GM23338 (cell line): Measurements from ENCODE around the gene NTN3. TPM values are rescaled to one million over a fixed set of nuclear protein-coding genes. Genes with fewer than 3 reads are reported as not detected.

Experiments used
- ATAC-seq: fragments of 200-7000 bp; cut with Tn5 transposase; 3 replicates; pipeline ENCODE4 v1.9.1; 2020
- DNase-seq: peaks from one replicate; pipeline ENCODE4 v3.0.0-alpha.2; 2015; ENCODE audit warnings: low spot score
- H2AFZ ChIP-seq: fragments of 200-600 bp; sonication (generic); 2 replicates; pipeline ENCODE4 v1.8.0; 2016; ENCODE audit warnings: antibody characterized with exemption, mild to moderate bottlenecking, moderate library complexity
- H3F3A ChIP-seq: fragments of 200-600 bp; sonication (generic); replicated peaks from 2 replicates; pipeline ENCODE4 v1.8.0; 2017; ENCODE audit warnings: antibody characterized with exemption, mixed run types, low read depth
- H3K27ac ChIP-seq: fragments of 200-600 bp; sonication (generic); 2 replicates; pipeline ENCODE4 v1.6.1; 2016; ENCODE audit warnings: low read depth
- H3K27me3 ChIP-seq: fragments of 200-600 bp; sonication (generic); 2 replicates; pipeline ENCODE4 v1.8.0; 2016; ENCODE audit warnings: mild to moderate bottlenecking, mixed run types, moderate library complexity; ENCODE audit not compliant: insufficient read depth
- H3K36me3 ChIP-seq: fragments of 200-600 bp; sonication (generic); 2 replicates; pipeline ENCODE4 v1.8.0; 2016; ENCODE audit warnings: mild to moderate bottlenecking; ENCODE audit not compliant: insufficient read depth
- H3K4me1 ChIP-seq: fragments of 200-600 bp; sonication (generic); 2 replicates; pipeline ENCODE4 v1.8.0; 2016; ENCODE audit warnings: mild to moderate bottlenecking, moderate library complexity; ENCODE audit not compliant: insufficient read depth
- H3K4me2 ChIP-seq: fragments of 200-600 bp; sonication (generic); 2 replicates; pipeline ENCODE4 v1.7.1; 2017; ENCODE audit warnings: mixed run types
- H3K4me3 ChIP-seq: fragments of 200-600 bp; sonication (generic); 2 replicates; pipeline ENCODE4 v1.6.1; 2016; ENCODE audit warnings: mixed run types
- H3K79me2 ChIP-seq: fragments of 200-600 bp; sonication (generic); replicated peaks from 2 replicates; pipeline ENCODE4 v1.8.0; 2017; ENCODE audit warnings: mild to moderate bottlenecking; ENCODE audit not compliant: insufficient read depth
- H3K9me2 ChIP-seq: fragments of 200-600 bp; sonication (generic); 2 replicates; pipeline ENCODE4 v1.8.0; 2017; ENCODE audit not compliant: insufficient read depth
- H4K20me1 ChIP-seq: fragments of 200-600 bp; sonication (generic); replicated peaks from 2 replicates; pipeline ENCODE4 v1.8.0; 2017; ENCODE audit warnings: mild to moderate bottlenecking; ENCODE audit not compliant: insufficient read depth
- H3K27ac Mint-ChIP-seq: 2 replicates; pipeline ENCODE4 v1.8.0; 2020; ENCODE audit warnings: inconsistent platforms, mild to moderate bottlenecking, moderate library complexity, mixed read lengths
- H3K27me3 Mint-ChIP-seq: 3 replicates; pipeline ENCODE4 v1.8.0; 2022; ENCODE audit warnings: low read depth, mild to moderate bottlenecking, moderate library complexity, mixed read lengths, inconsistent platforms; ENCODE audit not compliant: insufficient read depth, poor library complexity
- H3K36me3 Mint-ChIP-seq: 3 replicates; pipeline ENCODE4 v1.8.0; 2021; ENCODE audit warnings: low read depth, mild to moderate bottlenecking, inconsistent platforms, moderate library complexity, mixed read lengths
- H3K4me1 Mint-ChIP-seq: 3 replicates; pipeline ENCODE4 v1.8.0; 2020; ENCODE audit warnings: mild to moderate bottlenecking, inconsistent platforms, mixed read lengths
- H3K4me3 Mint-ChIP-seq: 3 replicates; pipeline ENCODE4 v1.8.0; 2021; ENCODE audit warnings: moderate library complexity, mild to moderate bottlenecking, inconsistent platforms, mixed read lengths
- H3K9me3 Mint-ChIP-seq: 3 replicates; pipeline ENCODE4 v1.8.0; 2020; ENCODE audit warnings: moderate library complexity, mild to moderate bottlenecking, inconsistent platforms, mixed read lengths
- EZH2 ChIP-seq: fragments of 200-600 bp; sonication (generic); IDR thresholded peaks from one replicate; pipeline ENCODE4 v1.8.0; 2017; ENCODE audit warnings: antibody characterized with exemption, mild to moderate bottlenecking, low read depth; ENCODE audit not compliant: unreplicated experiment
- EZH2phosphoT487 ChIP-seq: fragments of 200-600 bp; sonication (generic); IDR thresholded peaks from one replicate; pipeline ENCODE4 v1.8.1; 2018; ENCODE audit warnings: antibody characterized with exemption; ENCODE audit not compliant: unreplicated experiment
- JUNB ChIP-seq: IDR thresholded peaks from one replicate; pipeline ENCODE4 v1.6.1; 2016; ENCODE audit warnings: antibody characterized with exemption; ENCODE audit not compliant: unreplicated experiment
- NANOG ChIP-seq: IDR thresholded peaks from 2 replicates; pipeline ENCODE4 v1.6.1; 2016; ENCODE audit warnings: antibody characterized with exemption, borderline replicate concordance
- POLR2AphosphoS5 ChIP-seq: IDR thresholded peaks from 2 replicates; pipeline ENCODE4 v1.6.1; 2016; ENCODE audit warnings: antibody characterized with exemption, low read depth
- STAT1 ChIP-seq: IDR thresholded peaks from one replicate; pipeline ENCODE4 v1.6.1; 2016; ENCODE audit warnings: antibody characterized with exemption; ENCODE audit not compliant: unreplicated experiment
- ZNF114 ChIP-seq: fragments of 250-450 bp; sonication (Bioruptor Pico); IDR thresholded peaks from 2 replicates; pipeline ENCODE4 v1.5.0; 2020; ENCODE audit warnings: mild to moderate bottlenecking, moderate library complexity
- polyA plus RNA-seq: library from polyadenylated mRNA; unstranded; fragments of >200 nt; fragmentation: Nextera tagmentation; extraction: Ambion mirVana; gene quantifications from 2 replicates; pipeline ENCODE4 v1.2.1, GENCODE V29; 2016
- total RNA-seq: library from RNA; depleted of rRNA; stranded (reverse); fragments of >200 nt; shearing (Covaris generic); gene quantifications from 2 replicates; pipeline ENCODE4 v1.2.3, GENCODE V29; 2014
- TF ChIP-seq, protein P1 (sequence below): fragments of 250-450 bp; sonication (Bioruptor Pico); IDR thresholded peaks from 2 replicates; pipeline ENCODE4 v1.5.0; 2020; ENCODE audit warnings: mild to moderate bottlenecking, moderate library complexity
- TF ChIP-seq, protein P2 (sequence below): IDR thresholded peaks from 2 replicates; pipeline ENCODE4 v1.6.1; 2016; ENCODE audit warnings: antibody characterized with exemption
- TF ChIP-seq, protein P3 (sequence below), 2 experiments: fragments of 200-600 bp in 1 of 2; sonication (generic) in 1 of 2; conservative IDR thresholded peaks; 2 replicates each; pipeline versions ENCODE4 v1.5.1 to v1.6.1; 2016 to 2017; ENCODE audit warnings: antibody characterized with exemption in 2 of 2, low read depth in 2 of 2, mild to moderate bottlenecking in 2 of 2, moderate library complexity in 1 of 2

Gene NTN3
- total and polyA plus RNA-seq, 2 experiments from 2014 or later = 0.10 to 1.7 TPM

- no peak for ATAC-seq
- no peaks in the 10 kb centered on the region for H3K27me3 ChIP-seq
Observed at GRCh38 chr16:2493605-2494004, 22.5 kb downstream of the NTN3 start.

DNA sequence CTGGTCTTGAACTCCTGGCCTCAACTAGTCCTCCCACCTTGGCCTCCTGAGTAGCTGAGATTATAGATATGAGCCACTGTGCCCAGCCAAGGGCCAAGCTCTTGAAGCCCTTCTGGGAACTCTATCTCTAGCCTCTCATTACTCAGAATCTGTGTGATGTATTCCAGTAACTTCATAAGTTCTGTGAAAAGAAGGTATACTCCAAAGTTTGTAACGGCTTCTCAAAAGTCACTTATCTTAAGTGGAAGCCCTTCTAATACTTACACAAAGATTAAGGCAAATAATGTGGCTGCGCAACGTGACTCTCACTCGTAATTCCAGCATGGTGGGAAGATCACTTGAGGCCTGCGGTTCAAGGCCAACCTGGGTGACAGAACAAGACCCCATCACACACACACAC lies 23.5 kb downstream of the NTN3 start:
- no peak for DNase-seq
- Mint-ChIP-seq H3K36me3 (peaks cover 8% of the 10 kb centered on the region; the same call in 2 of the 3 replicates), H3K4me1 (no peaks in the 10 kb centered on the region), H3K4me3 (no peak overlapping the region), H3K27me3 (peaks cover 6% of the 10 kb centered on the region), H3K27ac (no peak overlapping the region), H3K9me3 (no peaks in the 10 kb centered on the region)
- Histone ChIP-seq H3K4me3 (no peak overlapping the region), H3K27me3 (no peaks in the 10 kb centered on the region), H3K4me2 (no peak overlapping the region), H3K4me1 (no peaks in the 10 kb centered on the region), H3K79me2 (no peaks in the 10 kb centered on the region), H3F3A (no peaks in the 10 kb centered on the region), H3K36me3 (no peaks in the 10 kb centered on the region), H3K27ac (no peak overlapping the region), H3K9me2 (no peaks in the 10 kb centered on the region), H4K20me1 (no peaks in the 10 kb centered on the region; the same call in 1 of the 2 replicates), H2AFZ (no peak overlapping the region)
- ATAC-seq = no peak
- TF ChIP-seq EZH2 = no peak
- no peak for TF ChIP-seq EZH2phosphoT487
- no peak for TF ChIP-seq NANOG
- no peak for TF ChIP-seq STAT1
- TF ChIP-seq, protein P1, sequence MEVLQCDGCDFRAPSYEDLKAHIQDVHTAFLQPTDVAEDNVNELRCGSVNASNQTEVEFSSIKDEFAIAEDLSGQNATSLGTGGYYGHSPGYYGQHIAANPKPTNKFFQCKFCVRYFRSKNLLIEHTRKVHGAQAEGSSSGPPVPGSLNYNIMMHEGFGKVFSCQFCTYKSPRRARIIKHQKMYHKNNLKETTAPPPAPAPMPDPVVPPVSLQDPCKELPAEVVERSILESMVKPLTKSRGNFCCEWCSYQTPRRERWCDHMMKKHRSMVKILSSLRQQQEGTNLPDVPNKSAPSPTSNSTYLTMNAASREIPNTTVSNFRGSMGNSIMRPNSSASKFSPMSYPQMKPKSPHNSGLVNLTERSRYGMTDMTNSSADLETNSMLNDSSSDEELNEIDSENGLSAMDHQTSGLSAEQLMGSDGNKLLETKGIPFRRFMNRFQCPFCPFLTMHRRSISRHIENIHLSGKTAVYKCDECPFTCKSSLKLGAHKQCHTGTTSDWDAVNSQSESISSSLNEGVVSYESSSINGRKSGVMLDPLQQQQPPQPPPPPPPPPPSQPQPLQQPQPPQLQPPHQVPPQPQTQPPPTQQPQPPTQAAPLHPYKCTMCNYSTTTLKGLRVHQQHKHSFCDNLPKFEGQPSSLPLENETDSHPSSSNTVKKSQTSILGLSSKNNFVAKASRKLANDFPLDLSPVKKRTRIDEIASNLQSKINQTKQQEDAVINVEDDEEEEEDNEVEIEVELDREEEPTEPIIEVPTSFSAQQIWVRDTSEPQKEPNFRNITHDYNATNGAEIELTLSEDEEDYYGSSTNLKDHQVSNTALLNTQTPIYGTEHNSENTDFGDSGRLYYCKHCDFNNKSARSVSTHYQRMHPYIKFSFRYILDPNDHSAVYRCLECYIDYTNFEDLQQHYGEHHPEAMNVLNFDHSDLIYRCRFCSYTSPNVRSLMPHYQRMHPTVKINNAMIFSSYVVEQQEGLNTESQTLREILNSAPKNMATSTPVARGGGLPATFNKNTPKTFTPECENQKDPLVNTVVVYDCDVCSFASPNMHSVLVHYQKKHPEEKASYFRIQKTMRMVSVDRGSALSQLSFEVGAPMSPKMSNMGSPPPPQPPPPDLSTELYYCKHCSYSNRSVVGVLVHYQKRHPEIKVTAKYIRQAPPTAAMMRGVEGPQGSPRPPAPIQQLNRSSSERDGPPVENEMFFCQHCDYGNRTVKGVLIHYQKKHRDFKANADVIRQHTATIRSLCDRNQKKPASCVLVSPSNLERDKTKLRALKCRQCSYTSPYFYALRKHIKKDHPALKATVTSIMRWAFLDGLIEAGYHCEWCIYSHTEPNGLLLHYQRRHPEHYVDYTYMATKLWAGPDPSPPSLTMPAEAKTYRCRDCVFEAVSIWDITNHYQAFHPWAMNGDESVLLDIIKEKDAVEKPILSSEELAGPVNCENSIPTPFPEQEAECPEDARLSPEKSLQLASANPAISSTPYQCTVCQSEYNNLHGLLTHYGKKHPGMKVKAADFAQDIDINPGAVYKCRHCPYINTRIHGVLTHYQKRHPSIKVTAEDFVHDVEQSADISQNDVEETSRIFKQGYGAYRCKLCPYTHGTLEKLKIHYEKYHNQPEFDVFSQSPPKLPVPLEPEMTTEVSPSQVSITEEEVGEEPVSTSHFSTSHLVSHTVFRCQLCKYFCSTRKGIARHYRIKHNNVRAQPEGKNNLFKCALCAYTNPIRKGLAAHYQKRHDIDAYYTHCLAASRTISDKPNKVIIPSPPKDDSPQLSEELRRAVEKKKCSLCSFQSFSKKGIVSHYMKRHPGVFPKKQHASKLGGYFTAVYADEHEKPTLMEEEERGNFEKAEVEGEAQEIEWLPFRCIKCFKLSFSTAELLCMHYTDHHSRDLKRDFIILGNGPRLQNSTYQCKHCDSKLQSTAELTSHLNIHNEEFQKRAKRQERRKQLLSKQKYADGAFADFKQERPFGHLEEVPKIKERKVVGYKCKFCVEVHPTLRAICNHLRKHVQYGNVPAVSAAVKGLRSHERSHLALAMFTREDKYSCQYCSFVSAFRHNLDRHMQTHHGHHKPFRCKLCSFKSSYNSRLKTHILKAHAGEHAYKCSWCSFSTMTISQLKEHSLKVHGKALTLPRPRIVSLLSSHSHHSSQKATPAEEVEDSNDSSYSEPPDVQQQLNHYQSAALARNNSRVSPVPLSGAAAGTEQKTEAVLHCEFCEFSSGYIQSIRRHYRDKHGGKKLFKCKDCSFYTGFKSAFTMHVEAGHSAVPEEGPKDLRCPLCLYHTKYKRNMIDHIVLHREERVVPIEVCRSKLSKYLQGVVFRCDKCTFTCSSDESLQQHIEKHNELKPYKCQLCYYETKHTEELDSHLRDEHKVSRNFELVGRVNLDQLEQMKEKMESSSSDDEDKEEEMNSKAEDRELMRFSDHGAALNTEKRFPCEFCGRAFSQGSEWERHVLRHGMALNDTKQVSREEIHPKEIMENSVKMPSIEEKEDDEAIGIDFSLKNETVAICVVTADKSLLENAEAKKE (CRISPR knock-in tag) = no peak
- TF ChIP-seq, protein P2, sequence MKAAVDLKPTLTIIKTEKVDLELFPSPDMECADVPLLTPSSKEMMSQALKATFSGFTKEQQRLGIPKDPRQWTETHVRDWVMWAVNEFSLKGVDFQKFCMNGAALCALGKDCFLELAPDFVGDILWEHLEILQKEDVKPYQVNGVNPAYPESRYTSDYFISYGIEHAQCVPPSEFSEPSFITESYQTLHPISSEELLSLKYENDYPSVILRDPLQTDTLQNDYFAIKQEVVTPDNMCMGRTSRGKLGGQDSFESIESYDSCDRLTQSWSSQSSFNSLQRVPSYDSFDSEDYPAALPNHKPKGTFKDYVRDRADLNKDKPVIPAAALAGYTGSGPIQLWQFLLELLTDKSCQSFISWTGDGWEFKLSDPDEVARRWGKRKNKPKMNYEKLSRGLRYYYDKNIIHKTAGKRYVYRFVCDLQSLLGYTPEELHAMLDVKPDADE = no peak
- no peak for TF ChIP-seq POLR2AphosphoS5
- no peak for TF ChIP-seq JUNB
- TF ChIP-seq ZNF114 (CRISPR knock-in tag) = no peak
- TF ChIP-seq, protein P3, sequence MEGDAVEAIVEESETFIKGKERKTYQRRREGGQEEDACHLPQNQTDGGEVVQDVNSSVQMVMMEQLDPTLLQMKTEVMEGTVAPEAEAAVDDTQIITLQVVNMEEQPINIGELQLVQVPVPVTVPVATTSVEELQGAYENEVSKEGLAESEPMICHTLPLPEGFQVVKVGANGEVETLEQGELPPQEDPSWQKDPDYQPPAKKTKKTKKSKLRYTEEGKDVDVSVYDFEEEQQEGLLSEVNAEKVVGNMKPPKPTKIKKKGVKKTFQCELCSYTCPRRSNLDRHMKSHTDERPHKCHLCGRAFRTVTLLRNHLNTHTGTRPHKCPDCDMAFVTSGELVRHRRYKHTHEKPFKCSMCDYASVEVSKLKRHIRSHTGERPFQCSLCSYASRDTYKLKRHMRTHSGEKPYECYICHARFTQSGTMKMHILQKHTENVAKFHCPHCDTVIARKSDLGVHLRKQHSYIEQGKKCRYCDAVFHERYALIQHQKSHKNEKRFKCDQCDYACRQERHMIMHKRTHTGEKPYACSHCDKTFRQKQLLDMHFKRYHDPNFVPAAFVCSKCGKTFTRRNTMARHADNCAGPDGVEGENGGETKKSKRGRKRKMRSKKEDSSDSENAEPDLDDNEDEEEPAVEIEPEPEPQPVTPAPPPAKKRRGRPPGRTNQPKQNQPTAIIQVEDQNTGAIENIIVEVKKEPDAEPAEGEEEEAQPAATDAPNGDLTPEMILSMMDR (conservative IDR thresholded peaks at IDR 0.05; ENCODE audit: low read depth in 2 of 2) = no peak

More at GRCh38 chr16:2493605-2494004, 22.5 kb downstream of the NTN3 start:
- Mint-ChIP-seq H3K27me3 (peaks cover 6% of the 10 kb centered on the region), H3K36me3 (peaks cover 8% of the 10 kb centered on the region; the same call in 2 of the 3 replicates), H3K27ac (no peak overlapping the region), H3K9me3 (no peaks in the 10 kb centered on the region), H3K4me1 (no peaks in the 10 kb centered on the region), H3K4me3 (no peak overlapping the region)
- H3K4me2 ChIP-seq = no peak overlapping the region
- TF ChIP-seq POLR2AphosphoS5 = no peak
- TF ChIP-seq, protein P2 = no peak
- TF ChIP-seq EZH2phosphoT487 = no peak
- DNase-seq = no peak
- no peaks in the 10 kb centered on the region; the same call in 1 of the 2 replicates for H4K20me1 ChIP-seq
- H3K27ac ChIP-seq = no peak overlapping the region
- H3K4me1 ChIP-seq = no peaks in the 10 kb centered on the region
- no peak overlapping the region for H2AFZ ChIP-seq
- H3K9me2 ChIP-seq = no peaks in the 10 kb centered on the region
- no peaks in the 10 kb centered on the region for H3K36me3 ChIP-seq
- no peaks in the 10 kb centered on the region for H3F3A ChIP-seq
- 0 out of 2 replicates have a peak, but pooled peaks cover 3% of the 10 kb centered on the region for H3K79me2 ChIP-seq
- no peak overlapping the region for H3K4me3 ChIP-seq
